Type B pancreatic cell (in vitro differentiated cells): ENCODE results near the gene ABCA9. TPM values are rescaled to one million over a fixed set of nuclear protein-coding genes. Genes with fewer than 3 reads are reported as not detected.

Experiments
- DNase-seq: peaks from one replicate; pipeline ENCODE4 v3.0.0; 2021; ENCODE audit warnings: mixed read lengths; ENCODE audit not compliant: unreplicated experiment; ENCODE audit errors: extremely low spot score
- H3K27ac Mint-ChIP-seq: 2 replicates; pipeline ENCODE4 v1.8.0; 2021; ENCODE audit warnings: mild to moderate bottlenecking, mixed read lengths
- H3K27me3 Mint-ChIP-seq: 2 replicates; pipeline ENCODE4 v1.8.0; 2021; ENCODE audit warnings: mixed read lengths
- H3K36me3 Mint-ChIP-seq: 2 replicates; pipeline ENCODE4 v1.8.0; 2021; ENCODE audit warnings: mixed read lengths
- H3K4me1 Mint-ChIP-seq: one replicate; pipeline ENCODE4 v1.8.0; 2021; ENCODE audit warnings: mixed read lengths; ENCODE audit not compliant: unreplicated experiment
- H3K4me3 Mint-ChIP-seq: 2 replicates; pipeline ENCODE4 v1.8.0; 2021; ENCODE audit warnings: mild to moderate bottlenecking, mixed read lengths
- H3K9me3 Mint-ChIP-seq: 2 replicates; pipeline ENCODE4 v1.8.0; 2021; ENCODE audit warnings: mixed read lengths
- CTCF ChIP-seq: fragments of 200-600 bp; sonication (generic); conservative IDR thresholded peaks from 2 replicates; pipeline ENCODE4 v1.5.0; 2021; ENCODE audit warnings: antibody characterized with exemption, mild to moderate bottlenecking
- microRNA-seq: library from miRNA; unstranded; fragments of <30 nt; microRNA quantifications from one replicate; pipeline ENCODE4, GENCODE V29; 2020
- total RNA-seq: library from RNA; stranded (reverse); gene quantifications from 2 replicates; pipeline ENCODE4 v1.2.1, GENCODE V29; 2021; ENCODE audit warnings: low replicate concordance

The ABCA9 gene
- total RNA-seq, 1 donor from 2014 or later = 5.0 TPM

GRCh38 chr17:68924793-68925720, 135.7 kb downstream of the ABCA9 start:
- no peak for DNase-seq
- TF ChIP-seq CTCF = no peak
- Mint-ChIP-seq H3K4me1 (no peaks in the 10 kb centered on the region), H3K27ac (no peak overlapping the region), H3K36me3 (no peaks in the 10 kb centered on the region), H3K9me3 (peaks cover 1% of the 10 kb centered on the region), H3K4me3 (no peak overlapping the region), H3K27me3 (no peaks in the 10 kb centered on the region)

Small RNA genes lying within 50 kb of the gene (microRNA-seq; reads per million reads assigned to microRNA genes)
- gene MIR4524A = not detected
- gene MIR4524B = not detected

Other genes with a start within 250 kb of the ABCA9 start
- gene ABCA8, start 105.5 kb downstream of the ABCA9 start, total RNA-seq = 0.43 and 4.7 TPM in 2 replicates
- 0.36 and 0.48 TPM in 2 replicates for gene ABCA6, start 81.0 kb upstream of the ABCA9 start, total RNA-seq
- 1.1 and 1.2 TPM in 2 replicates for gene ABCA10, start 167.9 kb upstream of the ABCA9 start, total RNA-seq